ENCODE measurements around the gene TUBB3. TPM values are rescaled to one million over a fixed set of nuclear protein-coding genes. Genes with fewer than 3 reads are reported as not detected.
"Not testable (repeated sequence)": the region's sequence is repeated elsewhere in the genome, so short reads cannot be mapped to it uniquely, and the experiment has no call there.

Gene TUBB3
- polyA plus RNA-seq, 1 experiment, result 108 TPM

DNA sequence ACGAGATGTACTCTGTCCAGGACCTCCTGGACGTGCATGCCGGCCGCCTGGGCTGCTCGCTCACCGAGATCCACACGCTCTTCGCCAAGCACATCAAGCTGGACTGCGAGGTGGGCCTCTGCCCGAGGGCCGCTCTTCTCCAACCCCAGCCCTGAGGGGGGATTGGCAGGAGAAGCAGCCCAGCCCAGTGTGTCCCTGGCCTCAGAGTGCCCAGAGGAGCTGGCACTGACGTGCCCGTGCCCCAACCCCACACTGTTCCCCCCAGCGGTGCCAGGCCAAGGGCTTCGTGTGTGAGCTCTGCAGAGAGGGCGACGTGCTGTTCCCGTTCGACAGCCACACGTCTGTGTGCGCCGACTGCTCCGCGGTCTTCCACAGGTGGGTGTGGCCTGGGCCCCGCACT, 41.1 kb downstream of the TUBB3 start:
- TF ChIP-seq, protein P1, sequence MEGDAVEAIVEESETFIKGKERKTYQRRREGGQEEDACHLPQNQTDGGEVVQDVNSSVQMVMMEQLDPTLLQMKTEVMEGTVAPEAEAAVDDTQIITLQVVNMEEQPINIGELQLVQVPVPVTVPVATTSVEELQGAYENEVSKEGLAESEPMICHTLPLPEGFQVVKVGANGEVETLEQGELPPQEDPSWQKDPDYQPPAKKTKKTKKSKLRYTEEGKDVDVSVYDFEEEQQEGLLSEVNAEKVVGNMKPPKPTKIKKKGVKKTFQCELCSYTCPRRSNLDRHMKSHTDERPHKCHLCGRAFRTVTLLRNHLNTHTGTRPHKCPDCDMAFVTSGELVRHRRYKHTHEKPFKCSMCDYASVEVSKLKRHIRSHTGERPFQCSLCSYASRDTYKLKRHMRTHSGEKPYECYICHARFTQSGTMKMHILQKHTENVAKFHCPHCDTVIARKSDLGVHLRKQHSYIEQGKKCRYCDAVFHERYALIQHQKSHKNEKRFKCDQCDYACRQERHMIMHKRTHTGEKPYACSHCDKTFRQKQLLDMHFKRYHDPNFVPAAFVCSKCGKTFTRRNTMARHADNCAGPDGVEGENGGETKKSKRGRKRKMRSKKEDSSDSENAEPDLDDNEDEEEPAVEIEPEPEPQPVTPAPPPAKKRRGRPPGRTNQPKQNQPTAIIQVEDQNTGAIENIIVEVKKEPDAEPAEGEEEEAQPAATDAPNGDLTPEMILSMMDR (IDR thresholded peaks at IDR 0.05; ENCODE audit: insufficient read depth, low read depth, low read length), result no peak
- ChIA-PET CTCF (no interaction called here), POLR2A (no interaction called here)
- no peak overlapping the region for H3K4me3 ChIP-seq (ENCODE audit: low read depth, low read length)
- DNase-seq (ENCODE audit: low read depth), result no peak
- no peaks in the 10 kb centered on the region for H3K27me3 ChIP-seq (ENCODE audit: control insufficient read depth, insufficient read depth, low read length)
- peaks cover 9% of the 10 kb centered on the region for H3K36me3 ChIP-seq (ENCODE audit: control insufficient read depth, insufficient read depth, low read length)

DNA sequence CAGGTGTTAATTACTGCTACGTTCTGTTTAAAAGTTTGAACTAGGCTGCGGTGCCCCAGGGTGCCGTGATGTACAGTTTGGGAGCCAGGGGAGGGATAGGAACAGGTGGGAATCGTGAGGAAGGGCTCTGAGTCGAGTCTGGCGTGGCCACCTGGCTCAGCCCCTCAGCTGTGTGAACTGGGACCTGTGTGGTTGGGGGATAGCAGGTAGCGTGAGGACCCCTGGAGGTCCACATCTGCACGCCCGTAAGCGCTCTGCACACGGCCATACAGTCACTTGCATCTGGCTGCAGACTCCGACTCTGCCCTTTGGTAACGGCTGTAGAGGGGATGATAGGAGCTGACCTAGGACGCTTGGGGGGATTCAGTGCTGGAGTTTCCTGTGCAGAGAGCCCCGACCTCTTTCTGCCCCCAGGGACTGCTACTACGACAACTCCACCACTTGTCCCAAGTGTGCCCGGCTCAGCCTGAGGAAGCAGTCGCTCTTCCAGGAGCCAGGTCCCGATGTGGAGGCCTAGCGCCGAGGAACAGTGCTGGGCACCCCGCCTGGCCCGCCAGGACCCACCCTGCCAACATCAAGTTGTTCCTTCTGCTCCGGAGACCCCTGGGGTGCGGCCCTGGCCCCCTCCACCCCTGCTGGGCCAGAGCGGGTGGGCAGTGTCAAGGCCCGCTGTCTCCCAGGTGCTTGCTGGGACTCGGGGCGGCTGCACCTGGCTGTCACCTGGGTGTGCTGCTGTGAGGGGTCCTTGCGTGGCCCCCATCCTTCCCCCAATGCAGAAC, 42.5 kb downstream of the TUBB3 start:
- Histone ChIP-seq H3K36me3 (ENCODE audit: control insufficient read depth, insufficient read depth, low read length) (peaks cover 5% of the 10 kb centered on the region), H3K4me3 (ENCODE audit: low read depth, low read length) (no peak overlapping the region), H3K27me3 (ENCODE audit: control insufficient read depth, insufficient read depth, low read length) (no peaks in the 10 kb centered on the region)
- TF ChIP-seq, protein P1 (IDR thresholded peaks at IDR 0.05; ENCODE audit: insufficient read depth, low read depth, low read length), result no peak
- POLR2A ChIA-PET, result no interaction called here
- CTCF ChIA-PET, result no interaction called here
- DNase-seq (ENCODE audit: low read depth), result no peak

DNA sequence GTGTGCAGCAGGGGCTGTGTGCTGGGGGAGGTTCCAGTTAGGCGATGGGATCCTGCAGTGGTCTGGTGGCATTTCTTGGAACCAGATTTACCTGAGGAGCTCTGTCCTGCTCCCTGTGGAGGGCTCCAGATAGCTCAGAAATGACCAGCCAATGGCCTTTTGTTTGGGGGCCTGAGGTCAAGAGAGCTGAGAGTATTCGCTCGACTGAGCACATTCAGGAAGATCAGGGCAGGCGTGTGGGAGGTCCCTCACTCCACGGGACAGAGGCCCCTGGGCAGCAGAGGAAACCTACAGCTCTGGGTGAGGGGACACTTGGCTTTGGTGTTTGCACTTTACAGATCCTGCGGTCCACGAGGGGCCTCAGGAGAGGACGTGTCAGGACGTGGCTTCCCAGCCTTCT, 43.6 kb downstream of the TUBB3 start:
- TF ChIP-seq, protein P1 (IDR thresholded peaks at IDR 0.05; ENCODE audit: insufficient read depth, low read depth, low read length), result no peak
- ChIA-PET POLR2A (no interaction called here), CTCF (interaction anchor here (0.6 kb wide), 1 partner anchor 42 kb away, joined by 3 read pairs; no protein-coding TSS in a partner anchor)
- Histone ChIP-seq H3K4me3 (ENCODE audit: low read depth, low read length) (no peak overlapping the region), H3K36me3 (ENCODE audit: control insufficient read depth, insufficient read depth, low read length) (peaks cover 2% of the 10 kb centered on the region), H3K27me3 (ENCODE audit: control insufficient read depth, insufficient read depth, low read length) (no peaks in the 10 kb centered on the region)
- DNase-seq (ENCODE audit: low read depth), result no peak

DNA sequence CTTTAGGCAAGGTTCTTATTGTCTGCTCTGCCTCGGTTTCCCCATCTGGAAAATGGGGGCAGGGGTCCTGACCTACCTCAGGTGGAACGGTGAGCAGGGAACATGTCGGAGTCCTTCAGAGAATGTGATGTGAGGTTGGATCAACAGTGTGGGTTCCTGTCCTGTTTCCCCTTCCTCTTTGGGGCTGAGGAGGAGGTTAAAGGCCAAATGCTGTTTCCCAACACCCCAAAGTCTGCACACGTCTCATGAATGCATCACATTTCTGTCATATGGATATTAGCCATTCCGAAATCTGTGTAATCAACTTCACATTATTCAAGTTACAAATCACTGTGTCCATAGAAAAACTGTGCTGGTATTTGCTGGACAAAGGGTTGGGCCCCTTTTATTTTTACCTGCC, 44.3 kb downstream of the TUBB3 start:
- CTCF ChIA-PET; H3K4me3 ChIP-seq (ENCODE audit: low read depth, low read length); POLR2A ChIA-PET; DNase-seq (ENCODE audit: low read depth); H3K27me3 ChIP-seq (ENCODE audit: control insufficient read depth, insufficient read depth, low read length); H3K36me3 ChIP-seq (ENCODE audit: control insufficient read depth, insufficient read depth, low read length): not testable (repeated sequence)

DNA sequence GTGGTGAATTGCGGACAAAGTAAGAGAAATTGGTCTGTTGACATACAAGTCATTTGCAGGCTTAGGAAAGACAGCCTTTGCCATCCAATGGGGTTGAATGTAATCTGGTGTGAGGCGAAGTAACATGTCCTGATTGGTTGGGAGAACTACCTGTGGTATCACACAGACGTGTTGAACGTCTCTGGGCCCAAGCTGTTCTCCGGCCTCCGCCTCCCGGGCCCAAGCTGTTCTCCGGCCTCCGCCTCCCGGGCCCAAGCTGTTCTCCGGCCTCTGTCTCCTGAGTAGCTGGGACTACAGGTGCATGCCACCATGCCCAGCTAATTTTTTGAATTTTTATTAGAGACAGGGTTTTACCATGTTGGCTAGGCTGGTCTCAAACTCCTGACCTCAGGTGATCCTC, 44.9 kb downstream of the TUBB3 start:
- POLR2A ChIA-PET; DNase-seq (ENCODE audit: low read depth); H3K36me3 ChIP-seq (ENCODE audit: control insufficient read depth, insufficient read depth, low read length); H3K4me3 ChIP-seq (ENCODE audit: low read depth, low read length); CTCF ChIA-PET; H3K27me3 ChIP-seq (ENCODE audit: control insufficient read depth, insufficient read depth, low read length): not testable (repeated sequence)

DNA sequence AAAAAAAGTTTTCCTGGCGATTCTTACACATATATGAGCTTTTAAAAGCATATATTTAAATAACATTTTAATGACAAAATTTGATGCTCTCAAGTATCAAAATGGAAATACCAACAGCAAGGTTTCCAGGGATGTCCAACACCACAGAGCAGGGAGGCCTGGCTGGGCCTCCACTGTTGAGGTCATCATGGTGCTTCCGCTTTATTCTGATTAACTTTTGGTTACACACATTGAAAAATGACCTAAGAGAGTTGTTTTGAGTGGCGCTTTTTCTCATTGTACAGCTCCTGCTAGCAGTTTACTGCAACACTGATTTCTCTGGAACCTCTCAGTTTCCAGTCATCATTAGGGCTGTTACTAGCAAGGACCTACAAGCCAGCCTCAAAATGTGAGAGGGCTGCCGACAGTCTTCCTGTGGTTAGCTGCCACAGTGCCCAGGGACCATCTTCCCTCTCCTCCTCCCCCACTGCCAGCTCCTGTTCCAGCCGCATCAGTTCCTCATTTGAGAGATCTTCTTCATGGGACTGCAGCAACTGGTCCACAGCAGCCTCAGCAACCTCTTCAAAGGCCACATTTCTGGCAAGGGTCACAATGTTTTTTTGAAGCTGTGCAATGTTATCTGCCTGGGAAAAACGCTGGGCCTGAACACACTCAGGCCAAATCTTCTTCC, 46.7 kb downstream of the TUBB3 start:
- ChIA-PET CTCF (interaction anchor here (1.1 kb wide), 1 partner anchor 22 kb away, joined by 3 read pairs; no protein-coding TSS in a partner anchor), POLR2A (no interaction called here)
- Histone ChIP-seq H3K27me3 (ENCODE audit: control insufficient read depth, insufficient read depth, low read length) (no peaks in the 10 kb centered on the region), H3K4me3 (ENCODE audit: low read depth, low read length) (no peak overlapping the region), H3K36me3 (ENCODE audit: control insufficient read depth, insufficient read depth, low read length) (no peaks in the 10 kb centered on the region; the same call in none of the 2 replicates)
- TF ChIP-seq, protein P1 (IDR thresholded peaks at IDR 0.05; ENCODE audit: insufficient read depth, low read depth, low read length), result no peak
- no peak for DNase-seq (ENCODE audit: low read depth)

Data from BJ (cell line).